Neural crest cell (in vitro differentiated cells): ENCODE data around the gene COL26A1. TPM values are rescaled to one million over a fixed set of nuclear protein-coding genes. Genes with fewer than 3 reads are reported as not detected.

Experiments used
- DNase-seq: peaks from one replicate; pipeline ENCODE4 v3.0.0; 2021; ENCODE audit warnings: low read depth, mixed read lengths, low spot score
- H3K27ac Mint-ChIP-seq: one replicate; pipeline ENCODE4 v1.8.0; 2021; ENCODE audit warnings: mild to moderate bottlenecking, mixed read lengths; ENCODE audit not compliant: unreplicated experiment
- H3K27me3 Mint-ChIP-seq: 2 replicates; pipeline ENCODE4 v1.8.0; 2021; ENCODE audit warnings: low read depth, mild to moderate bottlenecking, mixed read lengths
- H3K36me3 Mint-ChIP-seq: 2 replicates; pipeline ENCODE4 v1.8.0; 2021; ENCODE audit warnings: low read depth, mild to moderate bottlenecking, mixed read lengths
- H3K4me1 Mint-ChIP-seq: 2 replicates; pipeline ENCODE4 v1.8.0; 2021; ENCODE audit warnings: mixed read lengths
- H3K4me3 Mint-ChIP-seq: one replicate; pipeline ENCODE4 v1.8.0; 2021; ENCODE audit warnings: mild to moderate bottlenecking, mixed read lengths
- H3K9me3 Mint-ChIP-seq: 2 replicates; pipeline ENCODE4 v1.8.0; 2021; ENCODE audit warnings: mixed read lengths
- total RNA-seq: library from RNA; stranded (reverse); gene quantifications from 2 replicates; pipeline ENCODE4 v1.2.1, GENCODE V29; 2021
- TF ChIP-seq, protein P1 (sequence below): fragments of 200-600 bp; sonication (generic); conservative IDR thresholded peaks from 2 replicates; pipeline ENCODE4 v1.5.0; 2021; ENCODE audit warnings: antibody characterized with exemption, mild to moderate bottlenecking

The COL26A1 gene
- total RNA-seq, 1 donor from 2014 or later: 38.3 TPM

GRCh38 chr7:101572156-101572555, 209.5 kb downstream of the COL26A1 start:
- H3K36me3 Mint-ChIP-seq: peaks cover 4% of the 10 kb centered on the region
- H3K27me3 Mint-ChIP-seq: peaks cover 21% of the 10 kb centered on the region
- H3K4me1 Mint-ChIP-seq: peaks cover 2% of the 10 kb centered on the region
- TF ChIP-seq, protein P1, sequence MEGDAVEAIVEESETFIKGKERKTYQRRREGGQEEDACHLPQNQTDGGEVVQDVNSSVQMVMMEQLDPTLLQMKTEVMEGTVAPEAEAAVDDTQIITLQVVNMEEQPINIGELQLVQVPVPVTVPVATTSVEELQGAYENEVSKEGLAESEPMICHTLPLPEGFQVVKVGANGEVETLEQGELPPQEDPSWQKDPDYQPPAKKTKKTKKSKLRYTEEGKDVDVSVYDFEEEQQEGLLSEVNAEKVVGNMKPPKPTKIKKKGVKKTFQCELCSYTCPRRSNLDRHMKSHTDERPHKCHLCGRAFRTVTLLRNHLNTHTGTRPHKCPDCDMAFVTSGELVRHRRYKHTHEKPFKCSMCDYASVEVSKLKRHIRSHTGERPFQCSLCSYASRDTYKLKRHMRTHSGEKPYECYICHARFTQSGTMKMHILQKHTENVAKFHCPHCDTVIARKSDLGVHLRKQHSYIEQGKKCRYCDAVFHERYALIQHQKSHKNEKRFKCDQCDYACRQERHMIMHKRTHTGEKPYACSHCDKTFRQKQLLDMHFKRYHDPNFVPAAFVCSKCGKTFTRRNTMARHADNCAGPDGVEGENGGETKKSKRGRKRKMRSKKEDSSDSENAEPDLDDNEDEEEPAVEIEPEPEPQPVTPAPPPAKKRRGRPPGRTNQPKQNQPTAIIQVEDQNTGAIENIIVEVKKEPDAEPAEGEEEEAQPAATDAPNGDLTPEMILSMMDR: no peak
- no peak overlapping the region for H3K27ac Mint-ChIP-seq
- peaks cover 12% of the 10 kb centered on the region for H3K9me3 Mint-ChIP-seq
- no peak overlapping the region for H3K4me3 Mint-ChIP-seq
- DNase-seq: no peak

DNA sequence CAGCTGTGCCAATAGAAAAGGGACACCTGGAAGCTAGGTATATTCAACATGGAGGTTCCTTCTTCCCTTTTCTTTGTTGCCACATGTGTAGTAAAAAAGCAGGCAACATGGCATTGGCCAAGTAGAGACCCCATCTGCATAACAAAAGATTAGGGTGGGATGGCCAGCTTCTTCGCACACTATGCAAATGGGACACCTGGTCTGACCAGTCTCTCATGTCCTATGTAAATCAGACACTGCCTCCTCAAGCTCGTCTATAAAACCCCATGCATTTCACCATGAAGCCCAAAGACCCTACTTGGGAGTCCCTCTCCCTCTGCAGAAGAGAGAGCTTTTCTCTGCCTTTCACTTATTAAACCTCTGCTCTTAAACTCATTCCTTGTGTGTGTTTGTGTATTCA, 212.5 kb downstream of the COL26A1 start:
- TF ChIP-seq, protein P1: no peak
- peaks cover 4% of the 10 kb centered on the region for H3K36me3 Mint-ChIP-seq
- peaks cover 13% of the 10 kb centered on the region for H3K27me3 Mint-ChIP-seq
- H3K4me1 Mint-ChIP-seq: no peaks in the 10 kb centered on the region
- H3K9me3 Mint-ChIP-seq: peaks cover 10% of the 10 kb centered on the region
- no peak overlapping the region for H3K4me3 Mint-ChIP-seq
- DNase-seq: no peak
- no peak overlapping the region for H3K27ac Mint-ChIP-seq

DNA sequence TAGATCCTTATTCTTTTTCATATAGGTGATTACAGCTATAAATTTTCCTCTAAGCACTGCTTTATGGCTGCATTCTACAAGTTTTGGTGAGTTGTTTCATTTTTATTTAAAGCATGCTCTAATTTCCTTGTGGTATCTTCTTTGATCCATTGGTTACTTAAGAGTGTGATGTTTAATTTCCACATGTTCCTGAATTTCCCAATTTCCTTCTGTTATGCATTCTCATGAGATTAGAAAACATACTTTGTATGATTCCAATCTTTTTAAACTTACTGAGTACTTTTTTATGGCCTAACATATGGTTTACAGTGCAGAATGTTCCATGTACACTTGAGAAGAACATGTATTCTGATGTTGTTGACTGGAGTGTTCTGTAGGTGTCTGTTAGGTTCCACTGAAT, 213.0 kb downstream of the COL26A1 start:
- no peak for DNase-seq
- TF ChIP-seq, protein P1: no peak
- Mint-ChIP-seq H3K4me1 (no peaks in the 10 kb centered on the region), H3K27ac (no peak overlapping the region), H3K36me3 (peaks cover 4% of the 10 kb centered on the region), H3K9me3 (peaks cover 8% of the 10 kb centered on the region), H3K27me3 (peaks cover 12% of the 10 kb centered on the region), H3K4me3 (no peak overlapping the region)

DNA sequence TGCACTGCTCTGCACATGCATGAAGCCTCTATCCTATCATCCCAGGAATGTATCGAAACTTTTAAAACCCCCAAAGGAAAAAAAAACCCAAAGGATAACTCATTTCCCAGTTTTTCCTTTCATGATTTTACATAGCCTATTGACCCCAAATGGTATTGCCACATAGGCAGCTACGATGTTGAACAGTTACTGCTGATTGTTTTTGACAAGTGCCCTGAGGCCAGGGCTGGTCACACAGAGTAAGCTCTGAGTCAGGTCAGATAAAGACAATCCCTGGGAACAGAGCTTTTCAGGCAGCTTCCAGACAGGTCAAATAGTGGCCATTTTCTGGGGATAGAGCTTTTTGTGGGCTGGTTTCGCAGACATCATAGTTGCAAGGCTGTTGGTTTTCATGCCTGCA, 214.3 kb downstream of the COL26A1 start:
- Mint-ChIP-seq H3K36me3 (peaks cover 4% of the 10 kb centered on the region), H3K27me3 (peaks cover 11% of the 10 kb centered on the region), H3K4me3 (no peak overlapping the region), H3K27ac (no peak overlapping the region), H3K9me3 (peaks cover 8% of the 10 kb centered on the region), H3K4me1 (no peaks in the 10 kb centered on the region)
- TF ChIP-seq, protein P1: no peak
- no peak for DNase-seq

GRCh38 chr7:101578552-101578951, 215.9 kb downstream of the COL26A1 start:
- TF ChIP-seq, protein P1: no peak
- Mint-ChIP-seq H3K27ac (no peak overlapping the region), H3K9me3 (peaks cover 5% of the 10 kb centered on the region), H3K4me1 (no peaks in the 10 kb centered on the region), H3K36me3 (peaks cover 2% of the 10 kb centered on the region), H3K4me3 (no peak overlapping the region), H3K27me3 (peaks cover 8% of the 10 kb centered on the region)
- DNase-seq: no peak

DNA sequence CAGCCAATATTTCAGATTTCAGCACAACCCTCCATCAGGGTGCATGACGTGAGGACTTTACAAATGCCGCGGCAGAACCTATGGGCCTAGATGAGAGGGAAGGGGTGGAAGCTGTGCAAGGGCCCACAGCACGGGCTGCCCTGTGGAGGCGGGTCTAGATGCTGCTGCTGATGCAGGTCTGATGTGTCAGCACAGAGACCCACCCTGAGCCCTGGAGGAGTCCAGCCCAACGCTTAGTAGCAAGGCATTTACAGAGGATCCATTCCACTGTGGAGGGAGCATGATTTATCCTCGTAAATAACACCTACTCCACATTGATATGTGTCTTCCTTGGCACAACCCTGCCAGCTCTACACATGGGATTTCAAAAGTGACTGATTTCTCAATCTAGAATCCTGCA, 217.9 kb downstream of the COL26A1 start:
- H3K4me3 Mint-ChIP-seq: no peak overlapping the region
- TF ChIP-seq, protein P1: no peak
- H3K27ac Mint-ChIP-seq: no peak overlapping the region
- DNase-seq: no peak
- H3K36me3 Mint-ChIP-seq: no peaks in the 10 kb centered on the region
- H3K27me3 Mint-ChIP-seq: peaks cover 2% of the 10 kb centered on the region
- H3K4me1 Mint-ChIP-seq: no peaks in the 10 kb centered on the region
- H3K9me3 Mint-ChIP-seq: peaks cover 3% of the 10 kb centered on the region
